ENCODE measurements around the gene NPTX2.

NPTX2 gene

DNA sequence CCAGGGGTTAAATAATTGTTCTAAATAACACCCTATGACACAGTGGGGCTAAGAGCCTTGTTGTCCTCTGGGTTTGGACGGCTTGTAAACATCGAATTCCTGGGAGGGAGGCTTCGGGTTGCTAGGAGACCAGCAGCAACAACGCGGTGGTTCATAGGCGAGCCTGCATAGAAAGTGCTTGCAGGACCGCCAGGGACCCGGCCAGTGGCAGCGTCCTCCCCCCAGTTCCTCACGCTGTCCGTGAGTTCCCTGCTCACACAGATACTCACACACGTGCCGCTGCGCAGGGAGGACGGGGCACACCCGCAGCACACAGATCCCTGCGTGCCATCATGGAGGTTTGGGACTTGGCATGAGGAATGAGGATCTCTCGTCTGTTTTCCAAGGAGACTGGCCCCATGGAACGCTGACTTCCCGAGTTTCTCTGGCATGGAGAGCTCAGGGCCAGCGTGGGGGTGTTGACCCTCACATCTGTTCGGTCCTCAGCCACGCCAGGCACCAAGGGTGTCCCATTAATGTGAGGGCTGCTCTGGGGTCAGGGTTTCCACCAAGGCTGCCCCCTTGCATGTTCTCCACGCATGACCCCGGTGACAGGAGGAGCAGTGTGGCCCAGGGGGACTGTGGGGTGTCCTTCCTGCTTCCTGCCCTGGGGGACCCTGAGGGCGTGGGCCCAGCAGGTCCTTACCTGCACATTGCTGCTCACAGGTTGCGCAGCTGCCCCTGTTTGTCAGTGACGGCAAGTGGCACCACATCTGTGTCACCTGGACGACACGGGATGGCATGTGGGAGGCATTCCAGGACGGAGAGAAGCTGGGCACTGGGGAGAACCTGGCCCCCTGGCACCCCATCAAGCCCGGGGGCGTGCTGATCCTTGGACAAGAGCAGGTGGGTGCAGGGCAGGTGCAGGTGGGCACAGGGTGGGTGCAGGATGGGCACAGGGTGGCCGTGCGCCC, 9.7 kb downstream of the NPTX2 start:
- peaks cover 25% of the 10 kb centered on the region for H3K27me3 ChIP-seq
- no peak overlapping the region for H3K4me3 ChIP-seq (ENCODE audit: low read depth in 1 of 2, low read length in 1 of 2)
- no peaks in the 10 kb centered on the region for H3K36me3 ChIP-seq
- no peak overlapping the region for H3K27ac ChIP-seq
- TF ChIP-seq, protein P1, sequence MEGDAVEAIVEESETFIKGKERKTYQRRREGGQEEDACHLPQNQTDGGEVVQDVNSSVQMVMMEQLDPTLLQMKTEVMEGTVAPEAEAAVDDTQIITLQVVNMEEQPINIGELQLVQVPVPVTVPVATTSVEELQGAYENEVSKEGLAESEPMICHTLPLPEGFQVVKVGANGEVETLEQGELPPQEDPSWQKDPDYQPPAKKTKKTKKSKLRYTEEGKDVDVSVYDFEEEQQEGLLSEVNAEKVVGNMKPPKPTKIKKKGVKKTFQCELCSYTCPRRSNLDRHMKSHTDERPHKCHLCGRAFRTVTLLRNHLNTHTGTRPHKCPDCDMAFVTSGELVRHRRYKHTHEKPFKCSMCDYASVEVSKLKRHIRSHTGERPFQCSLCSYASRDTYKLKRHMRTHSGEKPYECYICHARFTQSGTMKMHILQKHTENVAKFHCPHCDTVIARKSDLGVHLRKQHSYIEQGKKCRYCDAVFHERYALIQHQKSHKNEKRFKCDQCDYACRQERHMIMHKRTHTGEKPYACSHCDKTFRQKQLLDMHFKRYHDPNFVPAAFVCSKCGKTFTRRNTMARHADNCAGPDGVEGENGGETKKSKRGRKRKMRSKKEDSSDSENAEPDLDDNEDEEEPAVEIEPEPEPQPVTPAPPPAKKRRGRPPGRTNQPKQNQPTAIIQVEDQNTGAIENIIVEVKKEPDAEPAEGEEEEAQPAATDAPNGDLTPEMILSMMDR (IDR thresholded peaks at IDR 0.05), result no peak
- H3K9me3 ChIP-seq, result no peaks in the 10 kb centered on the region
- H3K4me1 ChIP-seq (ENCODE audit: control insufficient read depth in 1 of 2, insufficient read depth in 1 of 2, low read depth in 1 of 2, low read length in 1 of 2), result no peaks in the 10 kb centered on the region

DNA sequence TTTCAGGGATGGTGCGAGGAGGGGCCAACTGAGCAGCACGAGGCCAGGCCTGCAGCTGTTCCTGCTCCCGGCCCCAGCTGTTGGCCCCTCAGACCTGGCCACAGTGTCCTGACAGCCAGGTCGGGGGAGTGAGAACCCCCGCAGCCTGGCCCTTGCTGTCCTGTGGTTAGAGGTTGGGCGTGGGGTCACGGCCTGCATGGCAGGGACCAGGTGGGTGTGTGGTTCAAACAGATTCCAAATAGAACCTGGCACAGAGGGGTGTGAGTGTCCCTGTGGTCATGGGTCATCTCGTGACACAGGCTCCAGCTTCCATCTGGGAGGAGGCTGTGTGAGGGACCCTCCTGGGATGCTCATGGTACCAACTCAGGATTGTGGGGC, 10.3 kb downstream of the NPTX2 start:
- Histone ChIP-seq H3K27ac (no peak overlapping the region), H3K4me1 (ENCODE audit: control insufficient read depth in 1 of 2, insufficient read depth in 1 of 2, low read depth in 1 of 2, low read length in 1 of 2) (no peaks in the 10 kb centered on the region), H3K27me3 (peaks cover 23% of the 10 kb centered on the region), H3K36me3 (no peaks in the 10 kb centered on the region), H3K9me3 (no peaks in the 10 kb centered on the region), H3K4me3 (ENCODE audit: low read depth in 1 of 2, low read length in 1 of 2) (no peak overlapping the region)
- TF ChIP-seq, protein P1 (IDR thresholded peaks at IDR 0.05), result no peak

DNA sequence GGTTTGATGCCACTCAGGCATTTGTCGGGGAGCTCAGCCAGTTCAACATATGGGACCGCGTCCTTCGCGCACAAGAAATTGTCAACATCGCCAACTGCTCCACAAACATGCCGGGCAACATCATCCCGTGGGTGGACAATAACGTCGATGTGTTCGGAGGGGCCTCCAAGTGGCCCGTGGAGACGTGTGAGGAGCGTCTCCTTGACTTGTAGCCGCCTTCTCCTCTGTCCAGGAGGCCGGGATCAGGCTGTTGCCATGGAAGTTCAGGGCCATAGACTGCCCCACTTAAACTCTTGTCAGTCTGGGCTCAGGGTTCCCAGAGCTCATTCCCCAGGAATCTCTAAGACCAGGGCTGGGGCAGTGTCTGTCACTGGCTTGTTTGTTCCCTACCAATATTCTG, 11.3 kb downstream of the NPTX2 start:
- H3K9me3 ChIP-seq, result no peaks in the 10 kb centered on the region
- peaks cover 23% of the 10 kb centered on the region for H3K27me3 ChIP-seq
- no peaks in the 10 kb centered on the region for H3K4me1 ChIP-seq (ENCODE audit: control insufficient read depth in 1 of 2, insufficient read depth in 1 of 2, low read depth in 1 of 2, low read length in 1 of 2)
- no peak overlapping the region for H3K27ac ChIP-seq
- H3K4me3 ChIP-seq (ENCODE audit: low read depth in 1 of 2, low read length in 1 of 2), result no peak overlapping the region
- H3K36me3 ChIP-seq, result no peaks in the 10 kb centered on the region
- TF ChIP-seq, protein P1 (IDR thresholded peaks at IDR 0.05), result no peak

DNA sequence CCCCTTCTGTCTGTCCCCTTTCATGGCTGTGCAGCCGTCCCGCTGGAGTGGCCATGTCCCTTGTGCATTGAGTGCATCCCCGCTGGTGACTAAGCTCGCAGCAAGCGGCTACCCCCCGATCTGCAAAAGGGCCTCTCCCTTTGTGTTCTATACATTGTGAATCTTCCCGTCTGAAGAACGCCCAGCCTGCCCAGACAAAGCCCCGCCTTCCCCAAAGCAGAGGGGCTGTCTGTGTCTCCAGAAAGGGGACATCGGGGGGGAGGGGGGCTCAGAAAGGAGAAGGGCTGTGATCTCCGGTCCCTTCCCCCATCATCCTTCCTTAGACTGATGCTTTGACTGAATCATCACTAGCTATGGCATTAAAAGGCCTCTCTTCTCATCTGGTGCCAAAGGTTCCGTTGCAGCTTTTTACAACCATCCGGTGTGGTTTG, 11.9 kb downstream of the NPTX2 start:
- Histone ChIP-seq H3K27me3 (peaks cover 23% of the 10 kb centered on the region), H3K4me3 (ENCODE audit: low read depth in 1 of 2, low read length in 1 of 2) (no peak overlapping the region), H3K9me3 (no peaks in the 10 kb centered on the region), H3K36me3 (no peaks in the 10 kb centered on the region), H3K4me1 (ENCODE audit: control insufficient read depth in 1 of 2, insufficient read depth in 1 of 2, low read depth in 1 of 2, low read length in 1 of 2) (no peaks in the 10 kb centered on the region), H3K27ac (no peak overlapping the region)
- TF ChIP-seq, protein P1 (IDR thresholded peaks at IDR 0.05), result no peak

DNA sequence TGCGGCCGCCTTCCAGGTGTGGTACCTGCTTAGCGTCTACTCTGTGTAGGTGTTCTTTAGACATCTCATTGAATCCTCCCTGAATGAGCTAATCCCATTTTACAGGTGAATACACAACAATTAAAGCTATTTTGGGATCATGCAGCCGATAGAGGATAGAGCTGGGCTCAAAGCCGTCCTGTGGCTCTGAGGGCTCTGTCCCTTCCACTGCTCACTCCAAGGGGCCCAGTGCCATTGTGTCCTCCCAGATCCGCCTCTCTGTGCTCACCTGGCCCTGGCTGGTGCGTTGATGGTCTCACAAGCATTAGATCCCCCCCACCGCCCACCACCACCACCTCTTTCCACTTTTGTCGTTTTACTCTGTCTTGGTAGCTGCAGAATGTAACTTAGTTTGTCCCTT, 13.1 kb downstream of the NPTX2 start:
- H3K4me3 ChIP-seq (ENCODE audit: low read depth in 1 of 2, low read length in 1 of 2), result no peak overlapping the region
- no peak overlapping the region for H3K27ac ChIP-seq
- H3K36me3 ChIP-seq, result no peaks in the 10 kb centered on the region
- TF ChIP-seq, protein P1 (IDR thresholded peaks at IDR 0.05), result no peak
- no peaks in the 10 kb centered on the region for H3K4me1 ChIP-seq (ENCODE audit: control insufficient read depth in 1 of 2, insufficient read depth in 1 of 2, low read depth in 1 of 2, low read length in 1 of 2)
- no peaks in the 10 kb centered on the region for H3K9me3 ChIP-seq
- peaks cover 23% of the 10 kb centered on the region for H3K27me3 ChIP-seq
